ENCODE data around the gene KCNN3.

GRCh38 chr1:154705544-154705943, 164.5 kb downstream of the KCNN3 start:
- no peak for TF ChIP-seq POLR2A (IDR thresholded peaks at IDR 0.05; ENCODE audit: low read depth, low read length)
- no peak for TF ChIP-seq POLR2AphosphoS5 (IDR thresholded peaks at IDR 0.05; ENCODE audit: low read depth, low read length)
